Testis (tissue), 3 donors: ENCODE measurements around the gene CFAP46. TPM values are rescaled to one million over a fixed set of nuclear protein-coding genes. Genes with fewer than 3 reads are reported as not detected.

Source experiments
- DNase-seq: peaks from one replicate; pipeline ENCODE4 v3.0.0-alpha.2; 2019
- H3K27ac ChIP-seq, 2 donors: fragments of 200-600 bp; sonication (generic); one replicate each; pipeline ENCODE4 v1.5.1; 2019
- H3K27me3 ChIP-seq: fragments of 200-600 bp; sonication (generic); one replicate; pipeline ENCODE4 v1.5.1; 2019
- H3K36me3 ChIP-seq: fragments of 200-600 bp; sonication (generic); one replicate; pipeline ENCODE4 v1.5.1; 2017; ENCODE audit warnings: low read depth; ENCODE audit errors: missing control alignments
- H3K4me1 ChIP-seq: fragments of 200-600 bp; sonication (generic); one replicate; pipeline ENCODE4 v1.5.1; 2019
- H3K4me3 ChIP-seq, 2 donors: fragments of 200-600 bp; sonication (generic); one replicate each; pipeline ENCODE4 v1.5.1; 2017 to 2019
- H3K9me3 ChIP-seq: fragments of 200-600 bp; sonication (generic); one replicate; pipeline ENCODE4 v1.5.1; 2017
- CTCF ChIP-seq, 3 experiments: fragments of 450-650 bp in 2 of 3; fragments of 200-600 bp in 1 of 3; sonication (generic) in 1 of 3; IDR thresholded peaks; one replicate each; pipeline ENCODE4 v1.5.1; 2016 to 2019; ENCODE audit warnings: antibody characterized with exemption in 3 of 3, mild to moderate bottlenecking in 2 of 3, moderate library complexity in 1 of 3
- POLR2A ChIP-seq: fragments of 450-650 bp; IDR thresholded peaks from one replicate; pipeline ENCODE4 v1.6.1; 2017; ENCODE audit warnings: antibody characterized with exemption, mild to moderate bottlenecking, moderate library complexity
- WGBS, 2 donors: methylation state at CpG; one replicate each; pipeline ENCODE4 v1.1.5; 2018; 5-methylcytosine and 5-hydroxymethylcytosine counted together
- intact Hi-C: fragments of 100-400 bp; cut with DNase I; formaldehyde crosslinking; loops from one replicate; pipeline ENCODE4 v1.15.1; 2023; ENCODE audit warnings: low total_unique reads
- polyA plus RNA-seq: library from polyadenylated mRNA; stranded (reverse); fragments of 350-450 nt; fragmentation: Illumina TruSeq; extraction: RNeasy Lipid Tissue Mini Kit (QIAGEN cat#74804); gene quantifications from one replicate; pipeline ENCODE4 v1.2.3, GENCODE V29; 2014; ENCODE audit warnings: low read depth, low replicate concordance; ENCODE audit not compliant: insufficient read depth
- total RNA-seq, 2 donors: library from RNA; depleted of rRNA; stranded (reverse); fragments of >200 nt; gene quantifications; one replicate each; pipeline ENCODE4 v1.2.3, GENCODE V29; 2016

The CFAP46 gene
- total and polyA plus RNA-seq, 3 donors from 2014 or later = 36.0 to 67.6 (median 59.0) TPM

GRCh38 chr10:132989476-132990415, 47.4 kb upstream of the CFAP46 start:
- no peaks in the 10 kb centered on the region for H3K27me3 ChIP-seq
- 91 to 95% methylated on average over 42 to 46 of the region's 46 CpGs for WGBS, 2 donors

GRCh38 chr10:132988988-132989387, 46.6 kb upstream of the CFAP46 start:
- Histone ChIP-seq H3K27me3 (no peaks in the 10 kb centered on the region), H3K36me3 (no peaks in the 10 kb centered on the region), H3K4me3 (no peak overlapping the region), H3K9me3 (no peaks in the 10 kb centered on the region), H3K4me1 (no peaks in the 10 kb centered on the region), H3K27ac (no peak overlapping the region)
- no peak for TF ChIP-seq CTCF (IDR thresholded peaks at IDR 0.05)
- no peak for TF ChIP-seq POLR2A
- DNase-seq = no peak
- 89% methylated on average over 5 to 8 of the region's 8 CpGs for WGBS, 2 donors
- intact Hi-C loops = no loop called here

More at GRCh38 chr10:132989476-132990415, 47.4 kb upstream of the CFAP46 start:
- Histone ChIP-seq H3K4me1 (no peaks in the 10 kb centered on the region), H3K36me3 (no peaks in the 10 kb centered on the region), H3K9me3 (no peaks in the 10 kb centered on the region), H3K4me3 (no peak overlapping the region), H3K27ac (no peak overlapping the region)
- TF ChIP-seq POLR2A (no peak), CTCF (IDR thresholded peaks at IDR 0.05) (no peak)
- intact Hi-C loops = loop anchor here (10.0 kb wide), 1 partner anchor 85 kb away; no protein-coding TSS in a partner anchor
- DNase-seq = no peak

- Histone ChIP-seq H3K4me3 (no peak overlapping the region), H3K4me1 (no peaks in the 10 kb centered on the region), H3K36me3 (no peaks in the 10 kb centered on the region), H3K27me3 (no peaks in the 10 kb centered on the region), H3K27ac (no peak overlapping the region), H3K9me3 (no peaks in the 10 kb centered on the region)
- TF ChIP-seq CTCF (IDR thresholded peaks at IDR 0.05) (no peak), POLR2A (no peak)
- no peak for DNase-seq
- intact Hi-C loops = no loop called here
- 72 to 79% methylated on average over 27 to 29 of the region's 29 CpGs for WGBS, 2 donors
These were observed 45.6 kb upstream of the CFAP46 start for GRCh38 chr10:132987671-132988571.

GRCh38 chr10:132986978-132987377, 44.6 kb upstream of the CFAP46 start:
- H3K27ac ChIP-seq = no peak overlapping the region
- DNase-seq = no peak
- TF ChIP-seq CTCF (IDR thresholded peaks at IDR 0.05) (no peak), POLR2A (no peak)

More at GRCh38 chr10:132986978-132987377, 44.6 kb upstream of the CFAP46 start:
- Histone ChIP-seq H3K36me3 (no peaks in the 10 kb centered on the region), H3K4me1 (no peaks in the 10 kb centered on the region), H3K4me3 (no peak overlapping the region), H3K9me3 (no peaks in the 10 kb centered on the region), H3K27me3 (no peaks in the 10 kb centered on the region)
- intact Hi-C loops = no loop called here
- 86 to 88% methylated on average over 14 of the region's 14 CpGs for WGBS, 2 donors
